Endothelial cell of umbilical vein (primary cell): ENCODE data around the gene HSPA9. TPM values are rescaled to one million over a fixed set of nuclear protein-coding genes. Genes with fewer than 3 reads are reported as not detected.

Source experiments
- BruUV-seq: library from RNA; stranded (reverse); fragments of 400-500 nt; replicated peaks from 2 replicates; lab custom pipeline; 2021; lab: Mats Ljungman, UMichigan
- CTCF ChIA-PET: fragments of 300-600, 350-600 bp; sonication (Branson Sonifier 250); formaldehyde crosslinking; loops from one replicate; lab custom pipeline; 2021; ENCODE audit warnings: antibody characterized with exemption, inconsistent platforms; lab: Charles Lee
- POLR2A ChIA-PET: fragments of 300-600, 350-600 bp; sonication (Branson Sonifier 250); formaldehyde crosslinking; loops from one replicate; lab custom pipeline; 2021; ENCODE audit warnings: antibody characterized with exemption, inconsistent platforms; lab: Charles Lee
- DNase-seq: peaks from one replicate; pipeline ENCODE4 v3.0.0-alpha.2; 2011; ENCODE audit warnings: low read depth, low spot score
- FAIRE-seq: peaks from 2 replicates; lab custom pipeline; 2011; peaks lifted over from hg19 to GRCh38; lab: Jason Lieb, UNC
- H2AFZ ChIP-seq: 2 replicates; pipeline ENCODE4 v1.6.0; 2012; ENCODE audit warnings: low read depth, low read length, control low read depth, inconsistent platforms
- H3K27ac ChIP-seq: 2 replicates; pipeline ENCODE4 v1.5.1; 2011; ENCODE audit warnings: low read depth, mild to moderate bottlenecking, control low read depth, low read length, moderate library complexity; ENCODE audit not compliant: insufficient read depth
- H3K27me3 ChIP-seq, 2 experiments: 2 replicates each; pipeline versions ENCODE4 v1.6.0 to v1.6.1; 2011; ENCODE audit warnings: low read length in 2 of 2, mixed read lengths in 1 of 2; ENCODE audit not compliant: control insufficient read depth in 2 of 2, insufficient read depth in 2 of 2
- H3K36me3 ChIP-seq, 2 experiments: 2 replicates in 1 of 2; 3 replicates in 1 of 2; pipeline ENCODE4 v1.5.1; 2011; ENCODE audit warnings: low read length in 2 of 2, mild to moderate bottlenecking in 1 of 2, moderate library complexity in 1 of 2; ENCODE audit not compliant: control insufficient read depth in 2 of 2, insufficient read depth in 2 of 2; ENCODE audit errors: extremely low read depth in 1 of 2
- H3K4me1 ChIP-seq: 3 replicates; pipeline ENCODE4 v1.5.1; 2011; ENCODE audit warnings: mild to moderate bottlenecking, low read length; ENCODE audit not compliant: control insufficient read depth, insufficient read depth; ENCODE audit errors: extremely low read depth
- H3K4me2 ChIP-seq: 2 replicates; pipeline ENCODE4 v1.6.1; 2011; ENCODE audit warnings: low read length, control low read depth, mixed read lengths; ENCODE audit not compliant: insufficient read depth
- H3K4me3 ChIP-seq, 3 experiments: fragments of 200-600 bp in 1 of 3; sonication (generic), shearing (Covaris generic) in 1 of 3; replicated peaks in 1 of 3; 2 replicates each; pipeline ENCODE4 v1.5.1; 2011 to 2016; ENCODE audit warnings: control low read depth in 3 of 3, low read length in 3 of 3, mild to moderate bottlenecking in 2 of 3, inconsistent platforms in 1 of 3, low read depth in 1 of 3, moderate library complexity in 1 of 3; ENCODE audit not compliant: insufficient read depth in 1 of 3
- H3K79me2 ChIP-seq: 2 replicates; pipeline ENCODE4 v1.6.0; 2012; ENCODE audit warnings: low read length, inconsistent platforms; ENCODE audit not compliant: control insufficient read depth, insufficient read depth
- H3K9ac ChIP-seq: replicated peaks from 2 replicates; pipeline ENCODE3; 2011; ENCODE audit warnings: low read length, control low read depth; ENCODE audit not compliant: insufficient read depth; ENCODE audit errors: extremely low read depth
- H3K9me1 ChIP-seq: replicated peaks from 3 replicates; pipeline ENCODE4 v1.6.0; 2011; ENCODE audit warnings: mild to moderate bottlenecking, low read length; ENCODE audit not compliant: control insufficient read depth, insufficient read depth; ENCODE audit errors: extremely low read depth
- H3K9me3 ChIP-seq: replicated peaks from 2 replicates; pipeline ENCODE4 v1.5.1; 2012; ENCODE audit warnings: low read length, inconsistent platforms; ENCODE audit not compliant: control insufficient read depth, insufficient read depth
- H4K20me1 ChIP-seq: replicated peaks from 2 replicates; pipeline ENCODE3; 2011; ENCODE audit warnings: mild to moderate bottlenecking, low read length; ENCODE audit not compliant: control insufficient read depth, insufficient read depth; ENCODE audit errors: extremely low read depth
- EZH2 ChIP-seq: IDR thresholded peaks from 2 replicates; pipeline ENCODE4 v1.6.1; 2012; ENCODE audit warnings: borderline replicate concordance, low read depth, mild to moderate bottlenecking, moderate library complexity, low read length, inconsistent platforms; ENCODE audit not compliant: severe bottlenecking
- FOS ChIP-seq: IDR thresholded peaks from 2 replicates; pipeline ENCODE4 v1.6.1; 2011; ENCODE audit warnings: mild to moderate bottlenecking, low read length, moderate library complexity, borderline replicate concordance; ENCODE audit not compliant: insufficient read depth
- GATA2 ChIP-seq: IDR thresholded peaks from 2 replicates; pipeline ENCODE4 v1.7.0; 2011; ENCODE audit warnings: low read depth, mild to moderate bottlenecking, moderate library complexity, mixed read lengths, low read length; ENCODE audit not compliant: insufficient read length, insufficient read depth
- JUN ChIP-seq: IDR thresholded peaks from 2 replicates; pipeline ENCODE4 v1.6.1; 2011; ENCODE audit warnings: borderline replicate concordance, low read depth; ENCODE audit not compliant: insufficient read length, insufficient read depth
- MAX ChIP-seq: IDR thresholded peaks from 2 replicates; pipeline ENCODE4 v1.6.1; 2011; ENCODE audit not compliant: insufficient read depth, insufficient read length
- MYC ChIP-seq: IDR thresholded peaks from one replicate; pipeline ENCODE4 v1.6.1; 2011; ENCODE audit warnings: mild to moderate bottlenecking, low read depth, low read length
- POLR2A ChIP-seq: IDR thresholded peaks from 2 replicates; pipeline ENCODE4 v1.6.1; 2012; ENCODE audit warnings: low read depth, mild to moderate bottlenecking, control low read depth, low read length
- POLR2AphosphoS5 ChIP-seq: IDR thresholded peaks from 2 replicates; pipeline ENCODE4 v1.6.1; 2012; ENCODE audit warnings: low read depth, mild to moderate bottlenecking, control low read depth, low read length, moderate library complexity; ENCODE audit not compliant: insufficient read depth
- dilution Hi-C: fragments of 300-500 bp; cut with MboI; formaldehyde crosslinking; loops from one replicate; pipeline ENCODE4 v1.15.0; 2019; ENCODE audit warnings: low sequenced_read_pairs; ENCODE audit not compliant: extremely low pct_ligation_motif_present
- intact Hi-C: fragments of 100-400 bp; cut with micrococcal nuclease; formaldehyde crosslinking; loops from one replicate; pipeline ENCODE4 v1.10.0; 2022
- polyA plus RNA-seq, 4 experiments: library from polyadenylated mRNA; depleted of rRNA in 3 of 4; stranded (reverse) in 3 of 4; unstranded in 1 of 4; fragments of >200 nt; gene quantifications; 2 replicates each; pipeline versions ENCODE4 v1.2.1 to v1.2.3, GENCODE V29; 2011 to 2012; ENCODE audit warnings: missing spikeins in 1 of 4
- total RNA-seq: library from RNA; stranded (reverse); gene quantifications from 2 replicates; pipeline ENCODE4 v1.2.3, GENCODE V29; 2021
- TF ChIP-seq, protein P1 (sequence below), 2 donors: IDR thresholded peaks; 1 replicate in 1 of 2; 2 replicates in 1 of 2; pipeline ENCODE4 v1.5.1; 2011; ENCODE audit warnings: low read length in 2 of 2, mild to moderate bottlenecking in 2 of 2, moderate library complexity in 2 of 2, control low read depth in 1 of 2, inconsistent platforms in 1 of 2, low read depth in 1 of 2; ENCODE audit not compliant: insufficient read depth in 1 of 2; ENCODE audit errors: extremely low read depth in 1 of 2

The HSPA9 gene
- total and polyA plus RNA-seq, 2 donors (not counting 3 experiments of a cell fraction or from before 2014, with no cell fraction given), result 99.6 to 192 TPM

- peaks cover 14 to 33% of the 10 kb centered on the region in 2 experiments for H3K36me3 ChIP-seq
- H3K9me3 ChIP-seq, result no peaks in the 10 kb centered on the region
- FAIRE-seq, result no peak
- peaks cover 2% of the 10 kb centered on the region for H4K20me1 ChIP-seq
- no peak overlapping the region for H3K4me3 ChIP-seq
- H3K4me1 ChIP-seq, result no peaks in the 10 kb centered on the region
- H3K4me2 ChIP-seq, result no peak overlapping the region
- H3K27me3 ChIP-seq, result no peaks in the 10 kb centered on the region
- no peak overlapping the region for H3K9ac ChIP-seq
- dilution Hi-C loops, result no loop called here
- CTCF ChIA-PET, result interaction anchor here (0.6 to 6.3 kb wide), 2 partner anchors 10 to 15 kb away, joined by 3 to 38 read pairs; no protein-coding TSS in a partner anchor
- BruUV-seq, result no TSS peak
- DNase-seq, result no peak
- no peak overlapping the region for H2AFZ ChIP-seq
- no peaks in the 10 kb centered on the region for H3K9me1 ChIP-seq
- intact Hi-C loops, result no loop called here
- TF ChIP-seq POLR2A, result no peak
- no peak for TF ChIP-seq MAX
- no peak for TF ChIP-seq JUN
- TF ChIP-seq, protein P1, sequence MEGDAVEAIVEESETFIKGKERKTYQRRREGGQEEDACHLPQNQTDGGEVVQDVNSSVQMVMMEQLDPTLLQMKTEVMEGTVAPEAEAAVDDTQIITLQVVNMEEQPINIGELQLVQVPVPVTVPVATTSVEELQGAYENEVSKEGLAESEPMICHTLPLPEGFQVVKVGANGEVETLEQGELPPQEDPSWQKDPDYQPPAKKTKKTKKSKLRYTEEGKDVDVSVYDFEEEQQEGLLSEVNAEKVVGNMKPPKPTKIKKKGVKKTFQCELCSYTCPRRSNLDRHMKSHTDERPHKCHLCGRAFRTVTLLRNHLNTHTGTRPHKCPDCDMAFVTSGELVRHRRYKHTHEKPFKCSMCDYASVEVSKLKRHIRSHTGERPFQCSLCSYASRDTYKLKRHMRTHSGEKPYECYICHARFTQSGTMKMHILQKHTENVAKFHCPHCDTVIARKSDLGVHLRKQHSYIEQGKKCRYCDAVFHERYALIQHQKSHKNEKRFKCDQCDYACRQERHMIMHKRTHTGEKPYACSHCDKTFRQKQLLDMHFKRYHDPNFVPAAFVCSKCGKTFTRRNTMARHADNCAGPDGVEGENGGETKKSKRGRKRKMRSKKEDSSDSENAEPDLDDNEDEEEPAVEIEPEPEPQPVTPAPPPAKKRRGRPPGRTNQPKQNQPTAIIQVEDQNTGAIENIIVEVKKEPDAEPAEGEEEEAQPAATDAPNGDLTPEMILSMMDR (IDR thresholded peaks at IDR 0.05; ENCODE audit: extremely low read depth in 1 of 2, insufficient read depth in 1 of 2, low read depth in 1 of 2, low read length in 2 of 2), result no peak
- TF ChIP-seq EZH2, result no peak
- TF ChIP-seq FOS, result no peak
- no peak for TF ChIP-seq POLR2AphosphoS5
- no peak for TF ChIP-seq MYC
- no peak for TF ChIP-seq GATA2
- POLR2A ChIA-PET, result no interaction called here
- peaks cover 25% of the 10 kb centered on the region for H3K79me2 ChIP-seq
- no peak overlapping the region for H3K27ac ChIP-seq
Measured at GRCh38 chr5:138514021-138514420, 61.2 kb downstream of the HSPA9 start.
